ENCODE results near the gene DCDC2.
"Not testable (repeated sequence)": the region's sequence is repeated elsewhere in the genome, so short reads cannot be mapped to it uniquely, and the experiment has no call there.

The DCDC2 gene

DNA sequence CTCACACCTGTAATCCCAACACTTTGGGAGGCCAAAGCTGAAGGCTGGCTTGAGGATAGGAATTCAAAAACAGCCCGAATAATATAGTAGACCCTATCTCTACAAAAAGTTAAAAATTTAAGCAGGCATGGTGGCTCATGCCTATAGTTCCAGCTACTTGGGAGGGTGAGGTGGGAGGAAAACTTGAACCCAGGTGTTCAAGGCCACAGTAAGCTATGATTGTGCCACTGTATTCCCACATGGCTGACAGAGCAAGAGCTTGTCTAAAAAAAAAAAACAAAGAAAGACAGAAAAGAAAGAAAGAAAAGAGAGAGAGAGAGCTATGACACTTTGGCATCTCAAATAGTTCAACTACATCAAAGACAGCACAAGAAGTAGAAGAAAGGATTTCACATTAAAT, 33.2 kb downstream of the DCDC2 start:
- DNase-seq, result no peak

DNA sequence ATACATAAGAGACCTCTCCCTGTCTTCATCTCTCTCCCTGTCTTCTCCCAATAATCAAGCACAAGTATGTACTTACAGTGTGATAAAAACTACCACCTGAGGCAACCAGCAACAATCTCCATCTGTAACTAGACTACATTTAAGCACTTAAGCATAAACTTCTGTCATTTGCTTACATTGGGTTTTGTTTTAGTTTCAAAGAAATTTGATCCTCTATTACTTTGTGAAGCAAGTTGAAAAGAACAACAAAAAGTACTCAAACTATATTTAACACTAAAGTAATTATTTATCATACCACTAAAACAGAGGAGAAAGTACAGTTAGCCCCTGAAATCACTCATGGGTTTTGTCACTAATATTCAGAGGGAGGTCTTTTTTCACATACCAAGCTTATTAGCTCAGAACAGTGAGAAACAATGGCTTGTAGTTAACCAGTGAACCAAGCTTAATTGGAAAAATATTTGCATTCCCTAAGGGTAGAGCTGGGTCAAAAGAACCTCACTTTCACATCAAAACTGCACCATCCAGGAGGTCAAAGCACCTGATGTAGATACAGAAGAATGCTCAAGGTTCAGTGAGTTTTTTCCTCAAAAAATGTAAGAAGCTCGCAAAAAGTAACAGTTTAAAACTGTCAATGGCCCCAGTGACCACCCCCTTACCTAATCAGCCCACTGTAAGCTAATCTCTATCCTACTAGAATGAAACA, 34.1 kb downstream of the DCDC2 start:
- DNase-seq, result peak; percentile 10

DNA sequence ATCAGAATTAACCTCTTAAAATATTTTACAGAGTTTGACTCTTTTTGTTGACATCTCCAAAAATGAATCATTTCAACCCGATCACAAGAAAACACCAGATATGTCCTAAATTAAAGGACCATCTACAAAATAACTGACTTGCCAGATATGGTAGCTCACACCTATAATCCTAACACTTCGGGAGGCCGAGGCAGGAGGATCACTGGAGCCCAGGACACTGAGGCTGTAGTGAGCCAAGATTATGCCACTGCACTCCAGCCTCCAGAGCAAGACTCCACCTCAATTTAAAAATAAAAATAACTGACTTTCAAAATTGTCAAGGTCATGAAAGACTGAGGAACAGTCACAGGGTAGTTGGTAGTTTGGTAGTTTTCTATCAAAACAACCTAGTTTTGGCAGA, 34.9 kb downstream of the DCDC2 start:
- no peak for DNase-seq

DNA sequence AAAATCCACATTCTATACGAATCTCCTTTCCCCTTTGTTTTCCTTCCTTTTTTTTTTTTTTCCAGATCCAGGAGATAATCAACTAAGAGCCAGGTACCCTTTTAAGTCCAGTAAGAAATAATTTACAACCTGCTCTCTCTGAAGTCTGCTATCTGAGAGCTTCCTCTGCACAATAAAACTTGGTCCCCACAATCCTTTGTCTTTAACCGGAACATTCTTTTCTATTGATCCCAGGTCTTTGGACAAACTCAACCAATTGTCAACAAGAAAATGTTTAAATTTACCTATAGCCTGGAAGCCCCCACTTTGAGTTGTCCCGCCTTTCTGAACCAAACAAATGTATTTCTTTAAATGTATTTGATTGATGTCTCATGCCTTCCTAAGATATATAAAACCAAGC, 35.4 kb downstream of the DCDC2 start:
- DNase-seq, result not testable (repeated sequence)

DNA sequence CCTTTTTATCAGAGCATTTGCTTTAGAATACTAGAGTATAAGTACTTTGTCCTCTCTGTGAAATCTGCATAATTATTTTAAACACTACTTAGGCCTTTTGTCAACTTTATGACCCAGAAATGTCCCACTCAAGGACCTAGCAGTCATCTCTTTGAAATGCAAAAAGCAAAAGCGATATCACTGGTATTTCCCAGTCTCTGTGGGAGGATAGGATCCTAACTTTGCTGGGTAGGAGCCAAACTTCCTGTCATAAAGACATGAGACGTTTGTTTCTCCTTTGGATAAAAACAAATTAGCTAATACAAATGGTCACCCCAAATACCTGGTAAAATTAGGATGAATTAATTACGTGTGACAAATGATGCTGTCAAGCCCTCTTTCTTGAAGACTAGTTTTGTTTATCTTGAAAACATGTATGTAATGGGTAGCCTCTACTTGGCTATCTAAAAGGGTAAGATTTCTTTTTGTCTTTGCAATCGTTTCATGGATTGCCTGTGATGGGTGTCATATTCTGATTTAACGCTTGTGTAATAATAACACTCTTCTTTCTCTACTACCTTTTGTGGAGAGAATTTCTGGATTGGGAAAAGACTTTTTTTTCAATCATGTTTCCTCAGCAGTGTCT, 36.2 kb downstream of the DCDC2 start:
- no peak for DNase-seq

DNA sequence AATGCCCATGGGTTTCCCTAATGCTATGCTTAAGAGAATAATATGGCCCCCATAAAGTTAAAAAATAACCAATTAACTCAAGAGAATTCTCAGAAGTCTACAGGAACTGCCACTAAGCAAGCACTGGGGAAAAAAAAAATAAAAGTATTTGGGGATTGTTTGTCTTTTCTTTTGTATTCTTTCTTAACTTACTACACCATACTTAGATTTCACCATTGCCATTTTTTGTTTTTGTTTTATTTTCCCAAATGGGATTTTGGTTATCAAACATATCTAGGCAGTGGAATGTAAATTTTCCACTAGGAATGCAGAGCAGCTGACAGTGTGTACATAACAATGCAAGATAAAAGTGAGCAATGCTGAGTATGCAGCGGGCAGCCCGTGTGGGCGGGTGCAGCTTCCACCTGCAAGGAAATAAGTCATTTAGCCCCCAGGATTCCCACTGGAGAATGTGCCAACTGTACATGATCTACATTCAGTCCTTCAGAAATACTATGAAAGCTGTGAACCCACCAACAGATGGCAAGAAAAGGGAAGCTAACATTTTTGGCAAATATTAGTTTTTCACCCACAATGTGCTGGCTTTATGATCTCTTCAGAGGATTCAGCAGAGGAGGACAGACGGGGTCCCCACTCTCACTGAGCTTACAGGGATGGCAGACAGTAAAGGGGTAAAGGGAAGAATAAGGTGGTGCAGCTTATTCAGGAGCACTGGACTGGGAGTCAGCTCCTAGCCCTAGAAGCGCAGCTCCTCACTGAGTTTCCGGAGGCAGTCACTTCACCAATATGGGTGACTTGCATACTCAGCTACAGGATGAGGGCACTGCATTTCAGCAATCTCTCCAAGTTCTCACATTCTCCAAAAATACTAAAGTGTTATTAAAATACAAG, 44.4 kb downstream of the DCDC2 start:
- peak; percentile 23 for DNase-seq

DNA sequence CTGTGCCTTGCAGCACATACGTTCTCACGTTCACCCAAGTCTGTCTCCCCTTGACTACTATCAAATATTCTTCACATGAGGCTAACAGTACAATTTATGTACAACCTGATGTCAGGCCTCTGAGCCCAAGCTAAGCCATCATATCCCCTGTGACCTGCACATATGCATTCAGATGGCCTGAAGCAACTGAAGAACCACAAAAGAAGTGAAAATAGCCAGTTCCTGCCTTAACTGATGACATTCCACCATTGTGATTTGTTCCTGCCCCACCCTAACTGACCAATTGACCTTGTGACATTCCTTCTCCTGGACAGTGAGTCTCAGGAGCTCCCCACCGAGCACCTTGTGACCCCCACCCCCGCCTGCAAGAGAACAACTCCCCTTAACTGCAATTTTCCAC, 46.1 kb downstream of the DCDC2 start:
- DNase-seq, result not testable (repeated sequence)

DNA sequence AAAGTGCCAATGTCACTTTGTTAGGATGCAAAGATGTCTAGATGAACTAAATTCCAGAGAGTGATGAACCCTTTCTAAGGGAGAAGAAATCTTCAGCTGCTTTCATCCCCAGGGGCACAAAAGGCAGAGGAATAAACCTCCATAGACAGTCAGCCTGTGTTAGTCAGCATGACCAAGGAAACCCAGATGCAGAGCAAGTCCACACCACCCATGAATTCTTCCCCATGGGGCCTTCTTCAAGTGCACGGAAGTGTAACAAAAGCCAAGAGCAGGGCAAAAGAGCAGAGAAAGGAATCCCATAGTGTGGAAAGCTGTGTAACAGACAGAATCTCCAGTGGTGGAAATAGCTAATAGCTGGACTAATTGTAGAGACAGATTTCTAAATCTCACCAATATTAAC, 50.0 kb downstream of the DCDC2 start:
- DNase-seq, result no peak

DNA sequence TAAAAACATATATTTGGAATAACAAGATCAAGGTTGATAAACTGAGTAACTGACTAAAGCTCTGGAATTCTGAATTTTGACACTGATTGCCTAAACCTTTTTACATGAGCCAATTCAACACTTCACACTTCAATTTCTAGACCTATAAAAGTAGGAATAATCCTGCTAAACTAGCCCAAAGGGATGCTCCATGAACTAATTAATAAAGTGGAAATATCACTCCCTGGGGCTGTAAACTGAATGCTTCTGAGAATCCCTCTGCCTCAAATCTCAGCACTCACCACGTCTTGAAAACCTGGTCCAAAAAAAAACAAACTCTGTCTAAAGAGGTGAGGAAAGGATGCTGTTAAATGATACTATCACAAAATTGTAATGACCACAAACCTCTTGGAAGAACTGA, 50.9 kb downstream of the DCDC2 start:
- DNase-seq, result no peak

DNA sequence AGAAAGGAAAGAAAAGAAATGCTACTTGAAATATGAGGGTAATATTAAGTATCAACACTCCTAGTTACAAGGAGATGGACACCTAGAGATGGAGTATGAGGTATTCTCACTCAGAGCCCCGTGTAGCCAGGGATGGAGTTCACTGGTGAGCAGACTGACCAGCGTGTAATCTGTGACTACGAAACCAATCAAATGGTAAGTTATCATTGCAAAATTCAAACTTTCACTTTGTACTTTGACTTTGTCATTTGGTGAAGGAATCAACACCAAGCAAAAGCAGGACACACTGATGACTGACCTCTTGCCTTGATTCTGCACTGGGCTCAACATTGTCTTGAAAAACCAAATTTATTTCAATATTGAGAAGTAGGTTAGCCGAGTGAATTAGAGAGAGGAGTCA, 51.8 kb downstream of the DCDC2 start:
- DNase-seq, result no peak

DNA sequence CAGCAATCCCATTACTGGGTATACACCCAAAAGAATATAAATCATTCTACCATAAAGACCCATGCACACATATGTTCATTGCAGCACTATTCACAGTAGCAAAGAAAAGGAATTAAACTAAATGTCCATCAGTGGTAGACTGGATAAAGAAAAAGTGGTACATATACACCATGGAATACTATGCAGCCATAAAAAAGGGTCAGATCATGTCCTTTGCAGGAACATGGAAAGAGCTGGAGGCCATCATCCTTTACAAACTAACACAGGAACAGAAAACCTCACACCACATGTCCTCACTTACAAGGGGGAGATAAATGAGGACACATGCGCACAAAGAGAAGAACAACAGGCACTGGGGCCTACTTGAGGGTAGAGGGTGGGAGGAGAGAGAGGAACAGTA, 60.9 kb downstream of the DCDC2 start:
- DNase-seq, result no peak

DNA sequence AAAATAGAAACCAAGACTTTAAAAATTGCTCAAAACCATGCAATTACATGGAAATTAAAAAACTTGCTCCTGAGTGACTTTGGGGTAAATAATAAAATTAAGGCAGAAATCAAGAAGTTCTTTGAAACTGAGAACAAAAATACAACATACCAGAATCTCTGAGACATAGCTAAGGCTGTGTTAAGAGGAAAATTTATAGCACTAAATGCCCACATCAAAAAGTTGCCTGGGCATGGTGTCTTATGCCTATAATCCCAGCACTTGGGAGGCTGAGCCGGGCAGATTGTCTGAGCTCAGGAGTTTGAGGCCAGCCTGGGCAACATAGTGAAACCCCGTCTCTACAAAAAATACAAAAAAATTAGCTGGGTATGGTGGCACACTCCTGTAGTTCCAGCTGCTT, 64.0 kb downstream of the DCDC2 start:
- not testable (repeated sequence) for DNase-seq

DNA sequence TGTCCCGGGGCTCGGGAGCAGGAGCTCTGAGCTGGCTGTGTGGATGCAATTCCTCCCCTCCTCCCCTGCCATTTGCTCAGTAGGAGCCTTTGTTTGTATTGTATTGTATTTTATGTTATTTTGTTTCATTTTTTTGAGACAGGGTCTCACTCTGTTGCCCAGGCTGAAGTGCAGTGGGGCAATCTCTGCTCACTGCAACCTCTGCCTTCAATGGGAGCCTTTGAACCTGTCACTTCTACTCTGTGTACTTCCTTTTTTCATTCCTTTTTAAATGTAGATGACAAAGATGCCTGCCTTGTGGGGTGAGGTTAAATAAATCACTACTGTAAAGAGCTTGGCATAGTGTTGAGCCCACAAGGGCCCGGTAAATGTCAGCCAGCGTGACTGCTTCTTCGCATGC, 70.6 kb downstream of the DCDC2 start:
- no peak for DNase-seq

DNA sequence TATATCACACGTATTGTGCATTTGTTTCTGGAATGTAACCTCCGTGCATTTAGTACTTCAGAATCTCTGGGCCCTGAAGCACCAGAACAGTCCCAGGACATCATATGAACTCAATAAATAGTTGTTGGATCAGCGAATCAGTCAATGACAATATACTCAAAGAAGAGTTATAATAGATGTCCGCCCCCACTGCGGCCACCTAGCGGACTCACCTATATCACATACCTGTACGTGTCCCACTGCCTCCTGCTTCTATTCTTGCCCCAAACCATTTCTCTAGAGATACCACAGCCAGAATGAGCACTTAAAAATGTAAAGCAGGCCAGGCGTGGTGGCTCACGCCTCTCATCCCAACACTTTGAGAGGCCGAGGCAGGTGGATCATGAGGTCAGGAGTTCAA, 73.9 kb downstream of the DCDC2 start:
- DNase-seq, result no peak

DNA sequence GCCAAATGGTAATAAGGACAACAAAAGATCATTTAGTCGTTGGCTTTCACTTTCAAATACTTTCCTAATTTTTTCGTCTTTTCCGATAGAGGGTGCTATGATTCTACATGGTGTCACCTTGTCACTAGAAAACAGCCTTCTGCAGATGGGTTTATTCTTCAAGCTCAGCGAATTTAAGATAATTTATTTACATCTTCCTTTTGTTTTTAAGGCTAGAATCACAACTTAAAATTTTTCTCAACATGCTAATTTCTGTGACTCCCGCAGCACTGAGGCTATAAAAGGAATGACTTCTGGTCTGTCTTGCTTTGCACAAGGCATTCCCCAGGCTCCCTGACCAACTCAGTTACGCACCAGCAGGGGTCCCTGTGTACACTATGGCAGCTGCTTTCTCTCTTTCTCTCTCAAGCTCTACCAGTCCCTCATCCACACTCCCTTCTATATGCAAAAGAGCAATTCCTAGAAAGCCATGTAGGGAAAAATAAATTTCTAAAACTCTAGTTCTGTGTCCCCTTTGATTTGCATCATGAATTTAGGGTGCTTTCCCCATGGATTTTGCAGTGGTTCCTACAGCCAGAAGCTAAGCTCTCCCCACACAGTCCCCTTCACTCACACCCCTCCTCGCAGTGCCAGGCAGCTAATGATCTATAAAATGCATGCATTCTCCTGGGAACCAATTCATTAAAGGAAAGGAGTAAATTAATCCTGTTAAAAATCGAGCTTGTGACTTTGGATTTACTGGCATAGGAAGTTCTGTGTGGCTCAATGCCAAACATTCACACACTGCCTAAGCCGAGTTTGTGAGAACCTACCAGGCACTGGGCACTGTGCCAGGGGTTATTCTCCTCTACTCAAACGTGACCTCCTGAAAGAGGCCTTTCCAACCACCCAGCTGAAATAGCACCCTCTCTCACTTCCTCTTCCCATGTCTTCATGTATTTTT, 74.5 kb downstream of the DCDC2 start:
- DNase-seq, result peak; percentile 49

DNA sequence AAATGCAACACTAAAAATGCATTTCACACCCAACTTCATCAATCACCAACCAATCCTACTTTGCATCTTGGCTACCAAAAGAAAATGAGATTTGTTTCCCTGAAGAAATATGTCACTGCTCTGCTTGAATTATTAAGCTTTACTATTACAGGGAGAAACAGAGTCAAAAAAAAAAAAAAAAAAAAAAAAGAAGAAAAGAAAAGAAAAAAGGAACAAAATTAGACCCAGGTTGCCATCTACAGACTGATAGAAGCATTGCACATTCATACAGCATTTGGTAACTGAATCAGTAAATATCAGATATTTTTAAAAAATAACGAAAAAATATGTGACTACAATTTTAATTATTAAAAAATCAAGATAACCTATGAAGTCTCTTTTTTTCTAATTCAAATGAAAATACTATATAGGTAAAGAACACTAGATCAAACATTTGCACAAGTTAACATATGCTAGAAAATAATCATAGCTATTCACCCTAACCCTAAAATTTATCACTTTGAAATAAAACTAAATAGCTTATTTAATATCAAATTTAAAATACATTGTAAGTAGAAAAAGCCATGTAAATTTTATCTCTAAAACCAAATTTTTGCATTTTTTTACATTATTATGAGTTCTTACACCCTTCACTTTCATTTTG, 83.3 kb downstream of the DCDC2 start:
- peak; percentile 3 for DNase-seq

DNA sequence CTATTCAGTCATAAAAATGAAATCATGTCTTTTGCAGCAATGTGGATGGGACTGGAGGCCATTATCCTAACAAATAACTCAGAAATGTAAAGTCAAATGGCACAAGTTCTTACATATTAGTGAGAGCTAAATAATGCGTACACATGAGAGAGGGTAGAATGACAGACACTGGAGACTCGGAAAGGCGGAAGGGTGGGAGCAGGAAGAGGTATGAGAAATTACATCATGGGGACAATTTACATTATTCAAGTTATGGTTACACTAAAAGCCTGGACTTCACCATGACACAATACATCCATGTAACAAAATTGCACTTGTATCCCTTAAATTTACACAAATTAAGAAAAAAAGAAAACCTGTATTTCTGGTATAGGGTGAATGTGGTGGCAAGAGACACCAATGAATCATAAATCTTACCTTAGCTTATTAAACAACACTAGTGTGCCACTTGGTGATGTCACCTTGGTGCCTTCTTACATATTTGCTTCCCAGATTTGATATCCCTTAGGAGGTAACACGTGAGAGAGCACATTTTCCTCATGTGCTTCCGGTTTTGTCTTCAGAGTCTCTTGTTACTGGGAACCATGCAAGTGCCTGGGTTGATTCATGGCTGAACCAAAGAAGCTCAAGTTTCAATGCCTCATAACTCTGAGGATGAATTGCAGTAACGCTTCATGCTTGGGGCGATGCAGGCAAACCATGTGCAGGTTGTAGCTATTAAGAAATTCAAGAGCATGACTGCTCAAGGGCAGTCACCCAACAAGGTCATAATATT, 84.6 kb downstream of the DCDC2 start:
- DNase-seq, result peak; percentile 0

DNA sequence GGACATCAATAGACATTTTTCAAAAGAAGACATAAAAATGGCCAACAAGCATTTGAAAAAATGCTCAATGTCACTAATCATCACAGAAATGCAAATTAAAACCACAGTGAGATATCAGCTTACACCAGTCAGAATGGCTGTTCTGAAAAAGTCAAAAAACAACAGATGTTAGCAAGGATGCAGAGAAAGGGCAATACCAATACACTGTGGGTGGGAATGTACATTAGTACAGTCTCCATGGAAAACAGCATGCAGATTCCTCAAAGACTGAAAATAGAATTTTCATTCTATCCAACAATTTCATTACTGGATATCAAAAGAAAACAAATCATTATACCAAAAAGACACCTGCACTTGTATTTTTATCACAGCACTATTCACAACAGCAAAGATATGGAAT, 85.3 kb downstream of the DCDC2 start:
- DNase-seq, result no peak

DNA sequence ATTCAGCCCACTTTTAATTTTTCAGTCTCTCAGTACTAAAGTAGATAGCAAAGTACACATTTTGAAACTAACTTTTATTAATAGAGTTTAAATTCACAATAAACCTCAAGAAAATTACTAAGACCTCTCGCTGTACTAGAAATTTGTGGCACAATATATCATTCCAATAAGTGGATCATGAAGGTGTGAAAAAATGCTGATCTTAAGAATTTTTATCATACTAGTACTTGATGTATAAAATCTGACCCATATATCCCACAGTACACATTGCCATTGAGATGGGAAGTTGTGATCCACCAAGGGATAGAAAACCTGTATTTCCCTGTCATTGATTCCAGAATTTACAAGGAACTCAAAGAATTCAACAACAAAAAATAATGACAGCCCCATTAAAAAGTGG, 85.7 kb downstream of the DCDC2 start:
- DNase-seq, result no peak

DNA sequence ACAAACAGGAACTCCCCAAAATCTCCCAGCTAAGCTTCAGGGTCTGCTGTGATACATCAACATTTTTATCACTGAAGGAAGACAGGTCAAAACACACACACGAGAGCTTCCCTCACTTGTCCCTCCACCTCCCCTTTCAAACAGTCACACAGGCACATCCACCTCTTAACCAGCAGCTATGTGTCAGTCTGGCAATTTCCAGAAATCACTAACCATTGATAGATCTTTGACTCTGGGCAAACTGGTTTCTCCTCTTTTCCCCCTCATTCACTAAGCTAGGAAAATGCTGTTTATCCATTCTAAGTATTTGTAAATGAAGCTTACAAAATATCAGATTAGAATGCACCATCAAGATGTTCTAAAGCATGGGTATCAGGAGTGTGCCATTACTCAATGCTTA, 87.8 kb downstream of the DCDC2 start:
- DNase-seq, result no peak

DNA sequence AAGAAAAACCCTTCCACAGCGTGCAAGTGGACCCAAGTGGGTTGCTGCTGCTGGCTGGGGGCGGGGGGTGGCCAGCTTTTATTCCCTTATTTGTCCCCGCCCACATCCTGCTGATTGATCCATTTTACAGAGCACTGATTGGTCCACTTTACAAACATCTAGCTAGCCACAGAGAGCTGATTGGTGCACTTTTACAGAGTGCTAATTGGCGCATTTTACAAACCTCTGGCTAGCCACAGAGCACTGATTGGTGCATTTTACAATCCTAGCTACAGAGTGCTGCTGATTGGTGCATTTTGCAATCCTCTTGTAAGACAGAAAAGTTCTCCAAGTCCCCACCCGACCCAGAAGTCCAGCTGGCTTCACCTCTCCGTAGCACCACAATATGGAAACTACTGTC, 99.6 kb downstream of the DCDC2 start:
- DNase-seq, result not testable (repeated sequence)

Data from fibroblast of skin of abdomen (primary cell).